ENCODE data around the gene MSI2.

Gene MSI2

GRCh38 chr17:57431415-57431814 is 175.1 kb downstream of the MSI2 start:
- H3K36me3 ChIP-seq (ENCODE audit: insufficient read depth, low read length): no peaks in the 10 kb centered on the region
- TF ChIP-seq EZH2 (IDR thresholded peaks at IDR 0.05): no peak
- no peak for TF ChIP-seq POLR2AphosphoS5 (IDR thresholded peaks at IDR 0.05; ENCODE audit: borderline replicate concordance, low read depth, low read length)
- no peak for TF ChIP-seq FOXP2 (optimal IDR thresholded peaks at IDR 0.05; ENCODE audit: control extremely low read depth, extremely low read length, insufficient read depth)
- H3K9ac ChIP-seq (ENCODE audit: insufficient read length): no peak overlapping the region
- H3K27ac ChIP-seq: no peak overlapping the region
- no peak overlapping the region for H3K4me3 ChIP-seq
- no peaks in the 10 kb centered on the region for H3K9me3 ChIP-seq (ENCODE audit: low read depth, low read length)
- DNase-seq (ENCODE audit: low read depth, low spot score): no peak

- DNase-seq (ENCODE audit: low read depth, low spot score): no peak
- no peaks in the 10 kb centered on the region for H3K36me3 ChIP-seq (ENCODE audit: insufficient read depth, low read length)
Observed at GRCh38 chr17:57432507-57433277, 176.4 kb downstream of the MSI2 start.

GRCh38 chr17:57433452-57433851 is 177.1 kb downstream of the MSI2 start:
- Histone ChIP-seq H3K36me3 (ENCODE audit: insufficient read depth, low read length) (no peaks in the 10 kb centered on the region), H3K9ac (ENCODE audit: insufficient read length) (no peak overlapping the region), H3K27ac (no peak overlapping the region), H3K9me3 (ENCODE audit: low read depth, low read length) (no peaks in the 10 kb centered on the region), H3K4me3 (no peak overlapping the region)
- TF ChIP-seq FOXP2 (optimal IDR thresholded peaks at IDR 0.05; ENCODE audit: control extremely low read depth, extremely low read length, insufficient read depth) (no peak), EZH2 (IDR thresholded peaks at IDR 0.05) (no peak), POLR2AphosphoS5 (IDR thresholded peaks at IDR 0.05; ENCODE audit: borderline replicate concordance, low read depth, low read length) (no peak)
- DNase-seq (ENCODE audit: low read depth, low spot score): no peak

More at GRCh38 chr17:57432507-57433277, 176.4 kb downstream of the MSI2 start:
- no peak overlapping the region for H3K9ac ChIP-seq (ENCODE audit: insufficient read length)
- no peak for TF ChIP-seq POLR2AphosphoS5 (IDR thresholded peaks at IDR 0.05; ENCODE audit: borderline replicate concordance, low read depth, low read length)
- TF ChIP-seq EZH2 (IDR thresholded peaks at IDR 0.05): no peak
- TF ChIP-seq FOXP2 (optimal IDR thresholded peaks at IDR 0.05; ENCODE audit: control extremely low read depth, extremely low read length, insufficient read depth): no peak
- H3K27ac ChIP-seq: no peak overlapping the region
- H3K9me3 ChIP-seq (ENCODE audit: low read depth, low read length): no peaks in the 10 kb centered on the region
- H3K4me3 ChIP-seq: no peak overlapping the region

GRCh38 chr17:57434361-57434760 is 178.0 kb downstream of the MSI2 start:
- H3K9me3 ChIP-seq (ENCODE audit: low read depth, low read length): no peaks in the 10 kb centered on the region
- no peak for DNase-seq (ENCODE audit: low read depth, low spot score)
- H3K27ac ChIP-seq: no peak overlapping the region
- H3K36me3 ChIP-seq (ENCODE audit: insufficient read depth, low read length): no peaks in the 10 kb centered on the region
- no peak overlapping the region for H3K9ac ChIP-seq (ENCODE audit: insufficient read length)
- TF ChIP-seq EZH2 (IDR thresholded peaks at IDR 0.05) (no peak), FOXP2 (optimal IDR thresholded peaks at IDR 0.05; ENCODE audit: control extremely low read depth, extremely low read length, insufficient read depth) (no peak), POLR2AphosphoS5 (IDR thresholded peaks at IDR 0.05; ENCODE audit: borderline replicate concordance, low read depth, low read length) (no peak)
- H3K4me3 ChIP-seq: no peak overlapping the region

- no peak overlapping the region for H3K9ac ChIP-seq (ENCODE audit: insufficient read length)
- no peak overlapping the region for H3K4me3 ChIP-seq
- H3K9me3 ChIP-seq (ENCODE audit: low read depth, low read length): no peaks in the 10 kb centered on the region
- no peak for TF ChIP-seq FOXP2 (optimal IDR thresholded peaks at IDR 0.05; ENCODE audit: control extremely low read depth, extremely low read length, insufficient read depth)
- TF ChIP-seq EZH2 (IDR thresholded peaks at IDR 0.05): no peak
- no peak for TF ChIP-seq POLR2AphosphoS5 (IDR thresholded peaks at IDR 0.05; ENCODE audit: borderline replicate concordance, low read depth, low read length)
- H3K36me3 ChIP-seq (ENCODE audit: insufficient read depth, low read length): no peaks in the 10 kb centered on the region
- DNase-seq (ENCODE audit: low read depth, low spot score): no peak
- no peak overlapping the region for H3K27ac ChIP-seq
Observed at GRCh38 chr17:57436565-57436964, 180.2 kb downstream of the MSI2 start.

GRCh38 chr17:57438066-57438731 is 181.9 kb downstream of the MSI2 start:
- TF ChIP-seq EZH2 (IDR thresholded peaks at IDR 0.05) (no peak), POLR2AphosphoS5 (IDR thresholded peaks at IDR 0.05; ENCODE audit: borderline replicate concordance, low read depth, low read length) (no peak), FOXP2 (optimal IDR thresholded peaks at IDR 0.05; ENCODE audit: control extremely low read depth, extremely low read length, insufficient read depth) (no peak)
- H3K9me3 ChIP-seq (ENCODE audit: low read depth, low read length): no peaks in the 10 kb centered on the region
- no peak for DNase-seq (ENCODE audit: low read depth, low spot score)
- no peak overlapping the region for H3K9ac ChIP-seq (ENCODE audit: insufficient read length)
- H3K4me3 ChIP-seq: no peak overlapping the region
- H3K27ac ChIP-seq: no peak overlapping the region
- H3K36me3 ChIP-seq (ENCODE audit: insufficient read depth, low read length): no peaks in the 10 kb centered on the region

- Histone ChIP-seq H3K9ac (ENCODE audit: insufficient read length) (no peak overlapping the region), H3K27ac (no peak overlapping the region), H3K9me3 (ENCODE audit: low read depth, low read length) (no peaks in the 10 kb centered on the region), H3K36me3 (ENCODE audit: insufficient read depth, low read length) (no peaks in the 10 kb centered on the region), H3K4me3 (no peak overlapping the region)
- DNase-seq (ENCODE audit: low read depth, low spot score): no peak
- no peak for TF ChIP-seq EZH2 (IDR thresholded peaks at IDR 0.05)
- no peak for TF ChIP-seq FOXP2 (optimal IDR thresholded peaks at IDR 0.05; ENCODE audit: control extremely low read depth, extremely low read length, insufficient read depth)
- TF ChIP-seq POLR2AphosphoS5 (IDR thresholded peaks at IDR 0.05; ENCODE audit: borderline replicate concordance, low read depth, low read length): no peak
Observed at GRCh38 chr17:57439651-57440050, 183.3 kb downstream of the MSI2 start.

GRCh38 chr17:57440522-57441269 is 184.4 kb downstream of the MSI2 start:
- DNase-seq (ENCODE audit: low read depth, low spot score): no peak

More at GRCh38 chr17:57440522-57441269, 184.4 kb downstream of the MSI2 start:
- TF ChIP-seq FOXP2 (optimal IDR thresholded peaks at IDR 0.05; ENCODE audit: control extremely low read depth, extremely low read length, insufficient read depth) (no peak), EZH2 (IDR thresholded peaks at IDR 0.05) (no peak), POLR2AphosphoS5 (IDR thresholded peaks at IDR 0.05; ENCODE audit: borderline replicate concordance, low read depth, low read length) (no peak)
- no peak overlapping the region for H3K4me3 ChIP-seq
- no peak overlapping the region for H3K9ac ChIP-seq (ENCODE audit: insufficient read length)
- no peaks in the 10 kb centered on the region for H3K36me3 ChIP-seq (ENCODE audit: insufficient read depth, low read length)
- no peaks in the 10 kb centered on the region for H3K9me3 ChIP-seq (ENCODE audit: low read depth, low read length)
- H3K27ac ChIP-seq: no peak overlapping the region

All from SK-N-MC (cell line).